NCI-H2171 treated with DMSO at 0.1 percent for 48 hours (cell line): Measurements from ENCODE around the gene OGDH.
"Not testable (repeated sequence)": the region's sequence is repeated elsewhere in the genome, so short reads cannot be mapped to it uniquely, and the experiment has no call there.

Source experiments
- DNase-seq: peaks from one replicate; lab custom pipeline; 2025; lab: John Stamatoyannopoulos, UW

The OGDH gene

DNA sequence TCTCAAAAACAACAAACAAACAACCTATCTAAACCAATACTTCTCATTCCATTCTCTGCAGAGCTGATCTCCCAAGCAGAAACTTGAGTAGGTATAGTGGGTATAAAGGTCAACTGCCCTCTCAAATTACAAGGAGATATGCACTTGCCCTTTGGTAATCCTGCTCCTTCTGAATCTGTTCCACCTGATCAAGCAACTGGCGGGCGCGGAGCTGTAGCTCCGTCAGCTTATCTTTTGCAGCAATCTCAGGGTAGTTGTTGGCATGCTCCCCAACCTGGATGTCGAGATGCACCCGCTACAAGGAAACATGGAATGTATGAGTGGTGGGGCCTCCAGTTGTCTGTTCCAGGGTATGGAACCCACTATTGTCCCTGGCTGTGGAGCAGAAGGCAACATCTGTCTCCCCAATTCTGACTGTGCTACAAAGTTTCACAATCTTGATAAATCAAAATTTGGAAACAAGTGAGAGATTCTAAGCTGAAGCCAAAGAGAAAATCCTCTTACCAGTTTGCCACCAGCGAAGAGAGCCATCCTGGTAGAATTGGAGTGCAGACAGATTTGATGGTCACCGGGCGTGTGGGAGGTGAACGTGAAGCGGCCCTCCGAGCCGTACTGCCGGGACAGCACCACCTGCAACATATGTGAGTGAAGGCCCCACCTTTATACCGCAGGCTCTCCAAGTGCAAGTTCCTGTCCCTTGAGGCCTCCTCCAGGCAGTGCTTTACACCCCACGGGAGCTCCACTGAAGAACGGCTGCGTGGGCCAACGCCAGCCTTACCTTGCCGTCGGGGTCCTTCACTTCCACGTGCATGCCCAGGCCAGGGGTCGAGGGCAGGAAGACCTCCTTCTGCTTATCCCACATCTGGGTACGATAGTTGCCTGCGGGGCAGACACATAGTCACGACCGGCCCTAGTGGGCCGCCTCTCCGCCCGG, 25.2 kb upstream of the OGDH start:
- DNase-seq = peak; percentile 29

DNA sequence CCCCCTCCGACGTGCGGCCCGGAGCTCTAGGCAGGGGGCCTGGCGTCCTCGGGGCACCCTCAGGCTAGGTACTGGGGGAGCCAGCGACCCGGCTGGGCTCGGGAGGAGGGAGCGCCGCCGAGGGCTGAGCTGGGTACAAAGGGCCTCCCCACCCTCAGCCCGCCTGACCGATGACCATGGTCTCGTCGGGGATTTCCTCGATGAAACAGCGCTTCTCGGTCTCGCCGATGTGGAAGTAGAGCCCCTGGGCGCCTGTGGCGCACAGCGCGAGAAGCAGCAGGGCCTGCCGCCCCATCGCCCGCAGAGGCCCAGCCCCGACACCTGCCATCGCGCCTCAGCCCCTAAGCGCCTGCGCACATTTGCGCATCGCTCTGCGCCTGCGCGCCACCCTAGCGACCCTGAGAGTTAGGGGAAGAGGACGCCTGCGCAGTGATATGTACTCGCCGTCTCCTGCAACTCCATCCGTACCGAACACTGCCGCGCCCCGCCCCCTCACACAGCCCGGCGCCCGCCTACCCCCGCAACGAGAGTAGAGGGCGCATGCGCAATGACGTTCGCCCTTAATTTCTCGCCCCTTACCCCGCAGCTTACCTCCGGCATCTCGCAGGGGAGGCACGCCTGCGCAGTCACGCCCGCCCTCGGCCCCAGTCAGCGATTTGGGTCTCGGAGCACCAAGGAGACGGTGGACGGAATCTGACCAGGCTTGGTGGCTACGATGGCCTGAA, 24.4 kb upstream of the OGDH start, which contains the start of gene TMED4:
Gene TMED4, minus strand, starts transcription at position 353 of the 725 bp plus-strand sequence. Its CDS starts 25 bp downstream, at position 328.
- peak; percentile 99 for DNase-seq

DNA sequence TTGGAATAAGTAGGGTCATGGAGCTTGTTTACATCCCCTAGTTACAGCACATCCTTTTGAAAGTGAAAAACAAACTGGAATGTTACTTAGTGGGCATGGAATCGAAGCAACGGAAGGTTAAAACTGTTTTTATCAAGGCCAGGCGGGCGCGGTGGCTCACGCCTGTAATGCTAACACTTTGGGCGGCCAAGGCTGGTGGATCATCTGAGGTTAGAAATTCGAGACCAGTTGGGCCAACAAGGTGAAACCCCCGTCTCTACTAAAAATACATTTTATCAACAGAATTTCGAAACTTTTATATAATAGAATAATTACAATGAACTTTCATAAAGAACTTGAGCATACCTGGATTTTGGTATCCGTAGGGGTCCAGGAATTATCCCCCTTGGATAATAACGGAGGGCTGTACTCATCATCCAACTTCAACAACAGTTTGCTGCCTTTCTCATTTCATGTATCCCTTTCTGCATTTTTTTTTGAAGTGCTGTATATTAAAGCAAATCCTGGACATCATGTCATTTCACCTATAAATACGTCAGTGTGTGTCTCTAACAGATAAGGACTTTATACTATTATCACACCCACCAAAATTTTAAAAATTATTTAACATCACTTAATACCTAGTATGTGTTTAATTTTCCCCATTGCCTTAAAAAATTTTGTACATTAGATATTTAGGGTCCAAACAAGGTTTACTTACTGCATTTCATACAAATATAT, 23.1 kb upstream of the OGDH start:
- DNase-seq = no peak

DNA sequence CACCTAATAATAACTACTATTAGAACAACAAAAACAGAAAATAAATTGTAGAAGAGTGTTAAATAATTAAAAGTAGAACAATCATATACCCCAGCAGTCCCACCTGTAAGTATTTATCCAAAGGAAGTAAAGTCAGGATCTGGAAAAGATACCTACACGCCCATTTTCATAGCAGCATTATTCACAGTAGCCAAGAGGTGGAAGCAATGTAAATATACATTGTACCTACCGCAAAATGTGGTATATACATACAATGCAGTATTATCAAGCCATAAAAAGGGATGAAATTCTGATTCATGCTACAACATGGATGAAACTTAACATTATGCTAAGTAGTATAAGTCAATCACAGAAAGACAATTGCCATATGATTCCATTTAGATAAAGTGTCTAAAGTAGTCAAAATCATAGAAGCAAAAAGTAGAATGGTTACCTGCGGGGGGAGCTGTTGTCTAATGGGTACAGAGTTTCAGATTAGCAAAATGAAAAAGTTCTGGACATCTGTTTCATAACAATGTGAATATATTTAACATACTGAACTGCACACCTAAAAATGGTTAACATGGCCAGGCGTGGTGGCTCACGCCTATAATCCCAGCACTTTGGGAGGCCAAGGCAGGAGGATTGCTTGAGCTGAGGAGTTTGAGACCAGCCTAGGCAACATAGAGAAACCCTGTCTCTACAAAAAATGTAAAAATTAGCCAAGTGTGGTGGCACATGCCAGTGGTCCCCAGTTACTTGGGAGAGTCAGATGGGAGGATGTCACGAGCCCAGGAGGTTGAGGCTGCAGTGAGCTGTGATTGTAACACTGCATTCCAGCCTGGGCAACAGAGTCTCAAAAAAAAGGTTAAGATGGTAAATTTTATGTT, 18.4 kb upstream of the OGDH start:
- peak; percentile 78 for DNase-seq

DNA sequence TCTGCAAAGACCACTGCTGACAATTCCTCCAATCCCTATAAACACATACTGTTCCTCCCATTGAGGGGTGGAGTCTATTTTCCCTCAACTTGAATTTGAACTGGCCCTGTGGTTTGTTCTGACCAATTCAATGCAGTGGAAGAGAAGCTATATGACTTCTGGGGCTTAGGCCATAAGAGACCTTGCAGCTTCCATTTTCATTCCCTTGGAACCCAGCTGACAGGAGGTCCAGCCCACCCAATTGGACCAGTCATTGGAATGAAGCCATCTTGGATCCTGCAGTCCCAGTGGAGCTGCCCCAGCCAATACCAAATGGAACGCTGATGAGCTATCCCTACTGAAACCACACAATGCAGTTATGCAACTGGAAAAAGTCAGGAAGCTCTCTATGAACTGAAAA, 15.5 kb upstream of the OGDH start:
- DNase-seq = no peak

DNA sequence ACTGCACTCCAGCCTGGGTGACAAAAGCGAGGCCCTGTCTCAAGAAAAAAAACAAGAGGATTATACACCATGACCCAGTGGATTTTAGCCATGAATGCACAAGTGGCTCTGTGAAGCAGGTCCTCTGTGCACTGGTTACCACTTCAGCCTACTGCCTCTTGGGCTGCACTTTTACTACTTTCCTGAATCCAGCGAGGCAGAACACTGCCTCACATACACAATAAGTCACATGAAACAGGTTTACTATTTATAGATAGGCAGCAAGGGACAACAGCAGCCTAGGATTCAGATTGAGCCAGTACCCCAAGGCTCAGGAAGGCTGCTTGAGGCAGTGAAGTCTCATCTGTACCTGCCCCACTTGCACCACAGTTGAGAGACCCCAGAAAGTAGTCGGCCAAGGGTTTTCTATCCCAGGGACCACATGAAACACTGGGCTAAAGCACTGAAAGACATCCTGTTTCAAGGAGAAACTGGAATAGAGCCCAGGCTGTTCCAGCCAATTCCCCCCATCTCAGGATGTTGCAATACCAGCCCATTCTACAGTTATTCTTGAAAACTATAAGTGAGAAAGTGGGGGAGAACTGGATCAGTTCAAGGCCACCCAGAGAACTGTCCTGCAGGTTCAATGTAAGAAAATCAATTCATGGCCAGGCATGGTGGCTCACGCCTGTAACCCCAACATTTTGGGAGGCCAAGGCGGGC, 10.3 kb upstream of the OGDH start:
- no peak for DNase-seq

DNA sequence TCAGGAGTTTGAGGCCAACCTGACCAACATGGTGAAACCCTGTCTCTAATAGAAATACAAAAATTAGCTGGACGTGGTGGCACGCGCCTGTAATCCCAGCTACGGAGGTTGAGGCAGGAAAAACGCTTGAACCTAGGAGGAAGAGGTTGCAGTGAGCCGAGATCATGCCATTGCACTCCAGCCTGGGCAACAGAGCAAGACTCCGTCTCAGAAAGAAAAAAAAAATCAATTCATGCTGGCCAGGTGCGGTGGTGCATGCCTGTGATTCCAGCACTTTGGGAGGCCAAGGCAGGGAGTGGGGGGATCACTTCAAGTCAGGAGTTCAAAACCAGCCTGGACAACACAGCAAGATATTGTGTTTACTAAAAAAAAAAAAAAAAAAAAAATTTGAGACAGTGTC, 9.2 kb upstream of the OGDH start:
- DNase-seq = not testable (repeated sequence)

DNA sequence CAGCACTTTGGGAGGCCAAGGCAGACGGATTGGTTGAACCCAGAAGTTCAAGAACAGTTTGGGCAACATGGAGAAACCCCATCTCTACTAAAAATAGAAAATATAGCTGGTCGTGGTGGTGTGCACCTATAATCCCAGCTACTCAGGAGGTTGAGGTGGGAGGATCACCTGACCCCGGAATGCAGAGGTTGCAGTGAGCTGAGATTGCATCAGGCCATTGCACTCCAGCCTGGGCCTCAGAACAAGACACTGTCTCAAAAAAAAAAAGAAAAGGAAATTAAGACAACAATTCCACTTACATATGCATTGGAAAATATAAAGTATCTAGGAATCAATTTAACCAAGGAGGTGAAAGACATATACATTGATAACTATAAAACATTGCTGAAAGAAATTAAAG, 7.2 kb upstream of the OGDH start:
- no peak for DNase-seq

DNA sequence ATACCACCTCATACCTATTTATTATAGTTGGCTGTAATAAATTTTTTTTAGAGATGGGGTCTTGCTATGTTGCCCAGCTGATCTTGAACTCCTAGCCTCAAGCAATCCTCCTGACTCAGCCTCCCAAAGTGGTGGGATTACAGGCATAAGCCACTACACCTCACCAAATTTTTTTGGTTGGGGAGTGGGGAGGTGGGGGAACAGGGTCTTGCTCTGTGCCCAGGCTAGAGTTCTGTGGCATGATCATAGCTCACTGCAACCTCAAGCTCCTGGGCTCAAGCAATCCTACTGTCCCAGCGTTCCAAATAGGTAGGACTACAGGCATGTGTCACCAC, 3.9 kb upstream of the OGDH start:
- no peak for DNase-seq

DNA sequence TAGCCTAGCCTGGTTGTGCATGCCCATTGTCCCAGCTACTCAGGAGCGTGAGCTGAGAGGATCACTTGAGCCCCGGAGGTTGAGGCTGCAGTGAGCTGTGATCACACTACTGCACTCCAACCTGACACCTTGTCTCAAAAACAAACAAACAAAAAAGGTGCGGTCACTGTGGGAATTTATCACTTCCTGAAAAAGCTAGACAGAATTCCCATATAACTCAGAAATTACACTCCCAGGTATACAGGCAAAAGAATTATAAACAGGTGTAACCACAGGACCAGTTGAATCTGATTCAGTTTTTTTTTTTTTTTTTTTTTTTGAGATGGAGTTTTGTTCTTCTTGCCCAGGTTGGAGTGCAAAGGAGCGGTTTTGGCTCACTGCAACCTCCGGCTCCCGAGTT, 3.2 kb upstream of the OGDH start:
- DNase-seq = no peak

DNA sequence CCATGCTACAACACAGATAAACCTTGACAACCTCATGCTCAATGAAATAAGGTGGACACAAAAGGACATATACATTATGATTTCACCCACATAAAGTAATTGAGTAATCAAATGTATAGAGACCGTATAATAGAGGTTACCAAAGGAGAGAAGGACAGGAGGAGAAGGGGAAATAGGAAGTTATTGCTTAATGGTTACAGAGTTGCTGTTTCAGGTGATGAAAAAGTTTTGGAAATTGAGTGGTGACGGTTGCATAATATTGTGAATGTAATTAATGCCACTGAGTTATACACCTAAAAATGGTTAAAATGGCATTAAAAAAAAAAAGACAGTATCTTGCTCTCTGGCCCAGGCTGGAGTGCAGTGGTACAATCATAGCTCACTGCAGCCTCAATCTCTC, 1.5 kb upstream of the OGDH start:
- no peak for DNase-seq

DNA sequence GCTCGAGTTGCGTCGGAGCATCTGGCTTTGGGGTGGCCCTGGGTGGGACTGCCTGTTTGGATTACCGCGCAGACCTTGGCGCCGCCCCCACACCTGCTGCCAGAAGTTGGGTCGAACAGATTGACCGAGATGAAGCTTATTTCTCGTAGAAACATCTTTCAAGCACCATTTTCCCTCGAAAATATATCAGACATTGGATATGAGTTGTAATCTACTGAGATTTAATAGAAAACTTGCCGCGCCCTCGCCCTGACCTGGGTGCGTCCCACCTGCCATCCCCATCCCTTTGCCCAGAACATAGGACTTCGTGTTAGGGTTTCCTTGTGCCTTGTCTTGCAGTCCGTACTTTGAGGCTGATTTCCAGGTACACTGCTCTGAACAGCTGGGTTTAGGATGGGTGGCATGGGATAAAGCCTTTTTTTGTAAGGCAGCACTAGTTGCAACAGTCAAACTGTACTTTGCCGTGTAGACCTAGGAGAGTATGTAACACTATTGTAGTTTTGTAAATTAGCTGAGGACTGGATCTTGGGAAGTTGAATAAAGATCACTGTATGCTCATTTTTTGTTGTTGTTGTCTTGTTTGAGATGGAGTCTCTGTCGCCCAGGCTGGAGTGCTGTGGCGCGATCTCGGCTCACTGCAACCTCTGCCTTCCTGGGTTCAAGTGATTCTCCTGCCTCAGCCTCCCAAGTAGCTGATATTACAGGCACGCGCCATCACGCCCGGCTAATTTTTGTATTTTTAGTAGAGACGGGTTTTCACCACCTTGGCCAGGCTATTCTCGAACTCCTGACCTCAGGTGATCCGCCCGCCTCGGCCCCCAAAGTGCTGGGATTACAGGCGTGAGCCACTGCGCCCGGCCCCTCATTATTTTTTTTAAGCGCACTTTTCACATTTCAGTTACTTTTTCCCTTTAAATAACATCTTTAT, 978 bp downstream of the OGDH start:
- no peak for DNase-seq

DNA sequence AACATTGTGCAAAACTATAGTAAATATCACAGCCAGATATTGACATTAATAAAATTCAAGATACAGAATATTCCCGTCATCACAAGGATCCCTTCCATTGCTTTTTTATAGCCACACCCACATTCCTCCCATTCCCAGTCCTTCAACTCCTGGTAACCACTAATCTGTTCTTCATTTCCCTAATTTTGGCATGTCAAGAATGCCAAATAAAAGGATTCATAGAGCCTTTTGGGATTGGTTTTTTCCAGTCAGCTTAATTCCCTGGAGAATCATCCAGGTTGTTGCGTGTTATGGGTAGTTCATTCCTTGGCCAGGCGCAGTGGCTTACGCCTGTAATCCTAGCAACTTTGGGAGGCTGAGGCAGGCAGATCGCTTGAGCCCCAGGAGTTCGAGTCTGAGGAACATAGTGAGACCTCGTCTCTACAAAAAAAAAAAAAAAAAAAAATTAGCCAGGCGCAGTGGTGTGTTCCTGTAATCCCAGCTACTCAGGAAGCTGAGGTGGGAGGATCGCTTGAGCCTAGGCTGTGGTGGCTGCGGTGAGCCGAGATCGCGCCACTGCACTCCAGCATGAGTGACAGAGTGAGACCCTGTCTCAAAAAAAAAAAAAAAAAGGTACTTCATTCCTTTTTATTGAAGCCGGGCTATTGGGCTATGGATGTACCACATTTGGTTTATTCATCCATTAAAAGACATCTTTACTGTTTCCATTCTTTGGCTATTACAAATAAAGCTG, 2.7 kb downstream of the OGDH start:
- no peak for DNase-seq

DNA sequence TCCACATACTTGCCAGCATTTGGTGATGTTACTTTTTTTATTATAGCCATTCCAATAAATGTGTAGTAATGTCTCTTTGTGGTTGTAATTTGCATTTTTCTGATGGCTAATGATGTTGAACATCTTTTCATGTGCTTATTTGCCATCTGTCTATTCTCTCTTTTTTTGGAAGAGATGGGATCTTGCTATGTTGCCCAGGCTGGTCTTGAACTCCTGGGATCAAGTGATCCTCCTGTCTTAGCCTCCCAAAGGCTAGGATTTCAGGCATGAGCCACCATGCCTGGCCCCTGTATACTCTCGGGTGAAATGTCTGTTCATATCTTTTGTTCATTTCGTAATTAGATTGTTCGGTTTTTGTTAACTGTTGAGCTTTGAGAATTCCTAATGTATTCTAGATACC, 3.4 kb downstream of the OGDH start:
- no peak for DNase-seq

DNA sequence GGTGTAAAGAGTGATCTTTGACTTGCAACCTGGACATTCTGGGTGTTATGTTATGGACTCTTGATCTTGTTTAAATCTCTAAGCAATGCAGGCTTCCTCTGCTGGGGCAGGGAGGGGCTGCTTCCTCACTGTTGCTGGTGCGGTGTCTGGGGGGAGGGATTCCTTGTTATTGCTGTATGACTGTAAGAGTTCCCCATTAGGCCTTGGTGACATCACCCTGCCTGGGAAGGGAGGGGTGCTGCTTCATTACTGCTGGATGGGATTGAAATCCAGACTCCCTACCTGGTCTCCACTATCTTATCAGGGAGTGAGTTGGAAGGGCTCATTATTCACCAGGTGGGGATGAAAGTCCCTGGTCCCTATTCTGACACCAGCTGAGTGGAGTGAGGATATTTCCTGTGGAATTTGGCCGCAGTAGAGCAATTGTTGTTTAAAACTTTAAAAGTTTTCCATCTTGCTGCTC, 8.8 kb downstream of the OGDH start:
- DNase-seq = no peak

DNA sequence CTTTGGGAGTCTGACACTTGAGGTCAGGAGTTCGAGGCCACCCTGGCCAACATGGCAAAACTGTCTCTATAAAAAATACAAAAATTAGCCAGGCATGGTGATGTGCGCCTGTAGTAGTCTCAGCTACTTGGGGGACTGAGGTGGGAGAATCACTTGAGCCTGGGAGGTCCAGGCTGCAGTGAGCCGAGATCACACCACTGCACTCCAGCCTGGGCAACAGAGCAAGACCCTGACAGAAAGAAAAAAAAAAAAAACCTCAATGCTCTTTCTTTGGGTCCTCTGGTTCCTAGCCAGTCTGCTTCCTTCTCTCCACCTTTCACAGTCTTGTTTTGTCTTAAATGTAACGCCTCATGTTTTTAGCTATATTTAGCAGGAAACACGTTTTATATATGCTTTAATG, 9.4 kb downstream of the OGDH start:
- no peak for DNase-seq

DNA sequence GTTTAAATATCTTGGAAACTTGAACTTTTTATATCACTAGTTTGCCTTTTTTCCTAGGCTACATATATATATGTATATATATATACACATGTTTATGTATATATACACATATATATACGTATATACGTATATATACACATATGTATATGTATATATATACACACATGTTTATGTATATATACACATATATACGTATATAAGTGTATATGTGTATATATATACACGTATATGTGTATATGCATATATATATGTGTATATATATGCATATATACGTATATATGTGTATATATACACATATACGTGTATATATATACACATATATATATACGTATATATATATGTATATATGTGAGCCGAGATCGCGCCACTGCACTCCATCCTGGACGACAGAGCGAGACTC, 10.1 kb downstream of the OGDH start:
- DNase-seq = no peak

DNA sequence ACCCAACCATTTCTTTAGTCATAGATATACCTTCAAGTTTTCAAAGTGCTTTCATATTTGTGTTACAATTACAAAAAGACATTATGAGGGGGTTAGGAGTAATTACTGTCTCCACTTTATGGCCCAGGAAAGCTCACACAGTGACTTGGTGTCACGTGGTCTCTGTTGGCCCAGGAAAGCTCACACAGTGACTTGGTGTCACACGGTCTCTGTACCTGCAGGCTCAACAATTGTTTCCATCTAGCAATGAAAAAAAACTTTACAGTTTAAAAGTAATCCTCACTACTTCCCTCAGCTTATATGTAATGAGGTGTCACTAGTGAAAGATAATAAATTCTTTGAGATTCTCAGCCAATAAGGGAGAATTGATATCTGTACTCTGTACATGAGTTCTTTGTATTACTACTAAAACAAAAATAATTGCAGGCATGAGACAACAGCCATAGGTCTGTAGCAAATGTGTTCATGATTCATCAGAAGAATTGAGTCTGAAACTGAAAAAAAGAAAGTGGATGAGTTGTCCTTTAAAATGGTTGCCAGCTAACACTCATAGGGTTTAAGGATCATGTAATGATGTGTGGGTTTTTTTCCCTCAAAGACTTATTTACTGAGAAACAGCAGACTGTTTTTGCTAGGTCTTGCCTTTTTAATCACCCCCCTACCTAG, 10.9 kb downstream of the OGDH start:
- no peak for DNase-seq

DNA sequence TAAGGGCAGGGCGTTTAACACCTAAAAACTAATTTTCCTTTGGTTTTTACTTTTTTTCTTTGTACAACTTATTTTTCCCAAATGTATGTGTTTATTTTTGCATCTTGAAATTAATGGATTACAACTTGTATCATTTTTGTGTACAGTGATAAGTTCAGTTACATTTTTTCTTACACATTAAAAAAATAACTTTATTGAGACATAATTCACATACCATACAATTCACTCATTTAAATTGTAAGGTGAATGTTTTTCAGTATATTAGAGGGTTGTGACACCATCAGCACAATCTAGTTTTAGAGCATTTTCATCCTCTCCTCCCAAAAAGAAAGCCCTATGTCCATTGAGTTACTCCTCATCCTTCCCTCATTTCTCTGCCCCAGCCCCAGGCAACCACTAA, 11.6 kb downstream of the OGDH start:
- no peak for DNase-seq
